Measurements from ENCODE around the gene IL34. TPM values are rescaled to one million over a fixed set of nuclear protein-coding genes. Genes with fewer than 3 reads are reported as not detected.
"Not testable (repeated sequence)": the region's sequence is repeated elsewhere in the genome, so short reads cannot be mapped to it uniquely, and the experiment has no call there.

IL34 gene
- total and polyA plus RNA-seq, 2 experiments from 2014 or later = 4.3 to 6.6 TPM

GRCh38 chr16:70615945-70616344 is 30.4 kb upstream of the IL34 start (continued):
- TF ChIP-seq REST (IDR thresholded peaks at IDR 0.05; ENCODE audit: unreplicated experiment) (no peak), ETS1 (IDR thresholded peaks at IDR 0.05) (no peak)

- H3K4me1 Mint-ChIP-seq = peaks cover 53% of the 10 kb centered on the region
- H3K4me1 ChIP-seq (ENCODE audit: insufficient read depth) = peaks cover 30% of the 10 kb centered on the region
- H3K27me3 Mint-ChIP-seq (ENCODE audit: insufficient read depth, low read depth, poor library complexity) = peaks cover 13% of the 10 kb centered on the region
- H4K20me1 ChIP-seq (replicated peaks; ENCODE audit: insufficient read depth); H3F3A ChIP-seq (replicated peaks; ENCODE audit: low read depth); DNase-seq (ENCODE audit: low spot score); H2AFZ ChIP-seq; H3K9me2 ChIP-seq (ENCODE audit: insufficient read depth); H3K27me3 ChIP-seq (ENCODE audit: insufficient read depth): not testable (repeated sequence)
- ATAC-seq = peak; percentile 81
- H3K36me3 Mint-ChIP-seq (ENCODE audit: low read depth) = peaks cover 67% of the 10 kb centered on the region
- H3K4me2 ChIP-seq = 0 out of 2 replicates have a peak overlapping the region, but pooled peaks have one; percentile 97
- H3K4me3 Mint-ChIP-seq = peak overlapping the region; percentile 97
- H3K79me2 ChIP-seq (replicated peaks; ENCODE audit: insufficient read depth) = peaks cover 48% of the 10 kb centered on the region
- H3K36me3 ChIP-seq (ENCODE audit: insufficient read depth) = peaks cover 17% of the 10 kb centered on the region
- TF ChIP-seq NANOG (IDR thresholded peaks at IDR 0.05; ENCODE audit: borderline replicate concordance) = peak; percentile 53
- H3K9me3 Mint-ChIP-seq = peaks cover 24% of the 10 kb centered on the region
- peak overlapping the region; percentile 97 for H3K27ac ChIP-seq (ENCODE audit: low read depth)
- H3K4me3 ChIP-seq = peak overlapping the region; percentile 98
- peak overlapping the region; percentile 94 for H3K27ac Mint-ChIP-seq
Observed at GRCh38 chr16:70621864-70622263, 24.5 kb upstream of the IL34 start.

GRCh38 chr16:70627696-70628095 is 18.7 kb upstream of the IL34 start:
- Histone ChIP-seq H3K27me3 (ENCODE audit: insufficient read depth) (no peaks in the 10 kb centered on the region), H2AFZ (no peak overlapping the region), H3K79me2 (replicated peaks; ENCODE audit: insufficient read depth) (peaks cover 28% of the 10 kb centered on the region), H3K4me1 (ENCODE audit: insufficient read depth) (peaks cover 23% of the 10 kb centered on the region), H3K36me3 (ENCODE audit: insufficient read depth) (peaks cover 9% of the 10 kb centered on the region; the same call in 1 of the 2 replicates), H3K27ac (ENCODE audit: low read depth) (no peak overlapping the region), H3F3A (replicated peaks; ENCODE audit: low read depth) (0 out of 2 replicates have a peak, but pooled peaks cover 2% of the 10 kb centered on the region), H3K4me2 (no peak overlapping the region), H4K20me1 (replicated peaks; ENCODE audit: insufficient read depth) (no peaks in the 10 kb centered on the region), H3K9me2 (ENCODE audit: insufficient read depth) (no peaks in the 10 kb centered on the region), H3K4me3 (no peak overlapping the region)
- no peak overlapping the region for H3K4me3 Mint-ChIP-seq
- DNase-seq (ENCODE audit: low spot score) (no peak), ATAC-seq (no peak)
- H3K27me3 Mint-ChIP-seq (ENCODE audit: insufficient read depth, low read depth, poor library complexity) = peaks cover 12% of the 10 kb centered on the region
- no peak overlapping the region for H3K27ac Mint-ChIP-seq
- peaks cover 37% of the 10 kb centered on the region for H3K9me3 Mint-ChIP-seq
- H3K4me1 Mint-ChIP-seq = peaks cover 32% of the 10 kb centered on the region
- peaks cover 42% of the 10 kb centered on the region for H3K36me3 Mint-ChIP-seq (ENCODE audit: low read depth)
- TF ChIP-seq POLR2AphosphoS5 (IDR thresholded peaks at IDR 0.05; ENCODE audit: low read depth) (no peak), CTCF (conservative IDR thresholded peaks at IDR 0.05; ENCODE audit: low read depth in 2 of 2) (no peak), ZNF114 (CRISPR knock-in tag; IDR thresholded peaks at IDR 0.05) (no peak), ETS1 (IDR thresholded peaks at IDR 0.05) (no peak), EZH2 (IDR thresholded peaks at IDR 0.05; ENCODE audit: low read depth, unreplicated experiment) (no peak), ZNF331 (CRISPR knock-in tag; IDR thresholded peaks at IDR 0.05; ENCODE audit: low read depth) (no peak)

Data from GM23338 (cell line).